GM18508 (cell line): ENCODE measurements around the gene DNASE1L1.

Source experiments
- ATAC-seq: cut with Tn5 transposase; IDR thresholded peaks from one replicate; pipeline ENCODE4 v1.9.1; 2021; ENCODE audit warnings: moderate number of reproducible peaks; ENCODE audit not compliant: insufficient read depth, unreplicated experiment

Gene DNASE1L1

DNA sequence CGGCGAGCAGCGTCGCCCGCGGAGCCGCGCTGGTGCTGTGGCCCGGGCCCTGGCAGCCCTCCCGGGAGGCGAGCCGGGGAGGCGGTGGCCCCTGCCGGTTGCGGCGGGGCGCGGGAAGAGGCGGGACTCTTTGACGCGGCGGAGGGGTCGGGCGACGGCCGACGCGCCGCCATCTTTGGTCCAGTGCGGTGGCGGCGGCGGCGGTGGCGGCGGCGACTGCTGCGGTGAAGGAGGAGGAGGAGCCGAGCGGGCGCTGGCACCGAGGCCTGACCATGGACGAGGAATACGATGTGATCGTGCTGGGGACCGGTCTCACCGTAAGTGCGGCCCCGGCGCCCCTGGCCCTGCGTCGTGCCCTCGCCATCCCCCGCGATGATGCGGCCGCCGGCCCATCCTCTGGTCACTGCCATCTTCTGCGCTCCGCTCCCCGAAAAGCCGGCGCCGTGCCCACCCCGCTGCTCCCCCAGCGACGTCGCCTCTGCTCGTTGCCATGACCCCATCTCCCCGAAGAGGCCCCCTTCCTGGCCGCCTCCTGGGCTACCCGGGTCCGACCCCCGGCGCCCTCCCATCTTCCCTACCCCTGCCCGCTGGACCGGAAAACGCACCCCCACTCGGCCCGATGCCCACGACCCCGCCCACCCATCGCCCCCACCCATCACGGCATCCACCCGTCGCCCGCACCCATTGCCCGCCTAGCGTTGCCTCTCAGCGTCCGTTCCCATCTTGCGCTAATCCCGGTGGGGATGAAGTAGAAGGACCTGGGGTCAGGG is 28.1 kb upstream of the DNASE1L1 start, which contains the start of gene GDI1:
Gene GDI1 (plus strand): TSS at position 172 of the 770 bp plus-strand sequence. CDS start 101 bp downstream, at position 273.
- ATAC-seq, result no peak

DNA sequence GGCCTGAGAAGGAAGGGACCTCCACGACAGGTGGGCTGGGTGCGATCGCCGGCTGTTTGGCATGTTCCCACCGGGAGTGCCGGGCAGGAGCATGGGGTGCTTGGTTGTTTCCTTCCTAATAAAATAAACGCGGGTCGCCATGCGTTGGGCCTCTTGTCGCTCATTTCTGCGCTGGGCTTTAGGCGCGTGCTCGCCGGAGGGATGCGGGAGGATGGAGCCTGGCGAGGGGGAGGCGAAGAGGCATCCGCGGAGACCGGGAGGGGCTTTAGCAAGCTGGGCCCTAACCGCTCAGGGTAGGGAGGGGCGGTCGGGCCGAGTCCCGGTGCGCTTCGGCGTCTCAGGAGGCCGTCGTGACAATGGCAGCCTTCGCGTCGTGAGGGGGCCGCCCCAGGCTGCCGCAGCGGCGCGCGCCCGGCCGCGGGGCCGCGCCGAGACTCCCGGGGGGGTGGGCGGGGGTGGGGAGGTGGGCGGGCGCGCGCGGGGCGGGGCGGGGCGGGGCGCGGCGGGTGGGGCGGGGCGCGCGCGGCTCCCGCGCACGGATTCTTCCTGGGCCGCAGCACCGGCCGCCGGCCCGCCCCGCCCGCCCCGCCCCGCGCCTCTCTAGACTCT is 27.4 kb upstream of the DNASE1L1 start:
- ATAC-seq, result no peak

DNA sequence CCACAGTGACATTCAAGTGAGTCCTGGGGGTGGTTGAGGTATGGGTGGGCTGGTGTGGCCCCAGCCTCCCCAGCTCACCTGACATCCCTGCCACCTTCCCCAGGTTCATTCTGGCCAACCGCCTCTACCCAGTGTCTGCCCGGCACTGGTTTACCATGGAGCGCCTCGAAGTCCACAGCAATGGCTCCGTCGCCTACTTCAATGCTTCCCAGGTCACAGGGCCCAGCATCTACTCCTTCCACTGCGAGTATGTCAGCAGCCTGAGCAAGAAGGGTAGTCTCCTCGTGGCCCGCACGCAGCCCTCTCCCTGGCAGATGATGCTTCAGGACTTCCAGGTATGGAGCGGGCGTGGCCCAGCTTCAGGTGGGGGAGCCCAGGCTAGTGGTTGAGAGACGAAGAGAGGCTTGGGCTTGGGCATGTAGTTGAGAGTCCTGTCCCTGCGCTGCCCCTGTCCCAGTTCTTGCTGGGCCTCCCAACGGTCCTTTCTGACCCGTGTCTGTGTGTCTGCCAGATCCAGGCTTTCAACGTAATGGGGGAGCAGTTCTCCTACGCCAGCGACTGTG is 26.2 kb upstream of the DNASE1L1 start:
- ATAC-seq, result no peak

DNA sequence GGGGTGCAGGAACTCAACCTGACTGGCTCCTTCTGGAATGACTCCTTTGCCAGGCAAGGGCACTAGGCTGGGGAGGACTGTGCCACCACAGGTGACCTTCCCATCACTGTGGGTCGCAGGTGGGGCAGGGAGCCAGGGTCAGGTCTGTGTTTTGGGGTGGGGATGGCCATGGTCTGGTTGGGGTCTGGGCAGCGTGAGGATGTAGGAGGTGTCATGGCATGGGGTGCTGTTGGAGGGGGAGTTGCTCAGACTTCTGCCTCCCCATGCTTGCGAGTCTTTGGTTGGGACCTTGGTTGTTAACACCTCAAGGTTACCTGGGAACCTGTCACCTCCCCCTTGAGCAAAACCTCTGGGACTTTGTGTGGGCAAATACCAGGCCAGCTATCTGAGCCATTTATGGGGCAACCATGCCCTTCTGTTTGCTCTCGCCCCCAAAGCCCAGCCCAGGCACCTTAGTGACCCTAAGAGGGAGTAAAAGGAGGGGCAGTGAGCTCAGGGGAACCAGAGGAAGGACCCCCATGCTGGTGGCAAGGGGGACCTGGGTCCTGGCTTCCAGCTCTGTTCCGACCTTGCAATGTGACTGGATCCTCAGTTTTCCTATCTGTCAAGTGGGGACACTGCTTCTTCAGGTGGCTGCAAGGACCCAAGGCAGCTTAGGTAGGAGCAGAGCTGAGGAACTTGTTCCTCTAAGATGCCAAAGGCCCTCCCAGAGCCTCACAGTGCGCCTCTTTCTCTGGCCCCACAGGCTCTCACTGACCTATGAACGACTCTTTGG is 25.5 kb upstream of the DNASE1L1 start:
- ATAC-seq, result no peak

DNA sequence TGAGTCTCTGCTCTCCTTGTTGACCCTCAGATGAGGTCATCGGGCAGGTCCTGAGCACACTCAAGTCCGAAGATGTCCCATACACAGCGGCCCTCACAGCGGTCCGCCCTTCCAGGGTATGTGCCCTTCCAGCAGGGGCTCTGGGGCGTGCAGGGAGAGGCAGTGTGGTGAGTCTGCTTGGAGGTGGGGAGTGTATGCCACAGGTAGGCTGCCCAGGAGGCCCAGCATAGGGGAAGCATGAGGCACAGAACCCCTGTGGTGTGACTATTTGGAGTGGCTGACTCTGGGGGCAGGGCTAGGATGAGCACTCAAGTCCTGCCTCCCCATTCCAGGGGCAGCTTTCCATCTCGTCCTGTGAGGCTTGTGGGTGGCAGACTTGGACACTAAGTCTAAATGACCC is 24.6 kb upstream of the DNASE1L1 start:
- ATAC-seq, result no peak

DNA sequence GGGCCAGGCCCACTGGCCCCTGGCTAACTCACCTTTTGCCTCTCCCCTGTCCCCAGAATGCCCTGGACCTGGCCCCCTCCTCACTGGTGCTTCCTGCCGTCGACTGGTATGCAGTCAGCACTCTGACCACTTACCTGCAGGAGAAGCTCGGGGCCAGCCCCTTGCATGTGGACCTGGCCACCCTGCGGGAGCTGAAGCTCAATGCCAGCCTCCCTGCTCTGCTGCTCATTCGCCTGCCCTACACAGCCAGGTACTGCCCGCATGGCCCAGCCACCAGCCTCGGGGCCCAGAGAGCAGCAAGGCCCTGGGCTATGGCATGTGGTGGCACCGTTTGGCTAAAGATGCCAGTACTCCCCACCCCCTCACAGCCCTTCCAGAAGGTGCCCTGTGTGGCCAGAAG is 23.2 kb upstream of the DNASE1L1 start:
- no peak for ATAC-seq

DNA sequence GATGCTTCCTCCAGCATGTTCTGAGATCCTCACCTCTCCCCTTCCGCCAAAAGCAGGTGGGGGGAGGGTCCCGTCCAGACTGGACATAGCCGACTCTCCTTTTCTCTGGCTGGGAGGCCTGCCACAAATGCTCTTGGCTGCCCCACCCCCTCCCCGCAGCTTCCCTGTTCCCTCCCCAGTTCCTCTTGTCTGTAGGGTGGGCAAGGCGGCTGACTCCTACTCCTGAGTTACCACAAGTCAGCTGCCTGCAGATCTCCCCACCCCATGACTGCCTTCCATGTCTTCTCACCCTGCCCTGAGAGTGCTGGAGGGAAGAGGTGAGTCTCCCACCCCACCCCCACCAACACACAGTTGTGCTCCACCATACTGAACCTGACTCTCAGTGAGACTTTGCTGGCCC is 22.3 kb upstream of the DNASE1L1 start:
- no peak for ATAC-seq

DNA sequence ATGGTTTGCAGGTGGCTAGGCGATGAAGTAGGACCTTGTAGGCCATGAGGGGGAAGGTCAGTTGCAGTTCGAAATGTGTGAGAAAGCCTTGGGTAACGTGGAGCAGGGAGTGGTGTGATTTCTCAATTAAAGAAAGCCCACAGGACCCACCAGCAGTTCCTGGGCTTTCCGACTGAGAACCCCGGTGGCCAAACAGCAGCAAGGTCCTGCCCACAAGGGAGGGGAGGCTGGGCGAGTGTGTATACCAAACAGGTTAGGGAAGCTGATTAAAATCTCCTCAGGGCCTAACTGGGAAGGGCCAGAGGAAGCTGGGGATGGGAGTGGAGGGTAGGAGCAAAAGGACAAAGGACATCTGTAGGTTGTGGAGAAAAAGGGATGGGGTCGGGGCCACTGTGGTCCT is 21.9 kb upstream of the DNASE1L1 start:
- ATAC-seq, result no peak

DNA sequence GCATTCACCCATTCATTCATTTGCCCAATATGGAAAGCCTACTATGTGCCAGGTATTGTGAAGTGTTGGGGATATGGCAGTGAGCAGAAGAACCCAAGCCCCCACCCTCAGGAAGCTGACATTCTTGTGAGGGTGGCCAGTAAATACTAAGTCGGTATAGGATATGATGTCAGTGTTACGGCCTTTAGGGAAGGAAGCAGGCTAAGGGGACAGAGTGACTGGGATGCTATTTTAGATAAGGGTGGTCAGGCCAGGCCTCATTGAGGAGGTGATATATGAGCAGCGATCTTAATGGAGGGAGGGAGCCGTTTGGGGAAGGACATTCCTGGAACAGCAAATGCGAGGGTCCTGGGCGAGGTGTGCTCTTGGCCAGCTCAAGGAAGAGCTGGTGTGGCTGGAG is 21.4 kb upstream of the DNASE1L1 start:
- no peak for ATAC-seq

DNA sequence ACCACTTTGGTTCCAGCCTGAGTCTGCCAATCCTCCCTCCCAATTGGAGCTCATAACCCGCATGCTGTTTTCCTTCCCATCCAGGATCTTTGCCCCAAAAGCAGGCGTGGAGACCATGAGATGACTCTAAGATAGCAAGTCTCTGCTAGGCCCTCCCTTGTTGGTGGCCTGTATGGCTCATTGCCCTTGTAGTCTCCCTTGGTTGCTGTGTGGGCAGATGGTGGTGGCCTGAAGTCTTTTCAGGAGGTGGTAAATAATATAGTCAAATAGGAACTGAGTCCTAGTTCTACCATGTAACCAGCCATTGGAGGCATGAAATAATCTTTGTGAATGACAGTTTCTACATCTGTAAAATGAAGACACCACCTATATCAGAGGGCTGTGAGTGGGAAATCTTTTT is 20.7 kb upstream of the DNASE1L1 start:
- ATAC-seq, result no peak

DNA sequence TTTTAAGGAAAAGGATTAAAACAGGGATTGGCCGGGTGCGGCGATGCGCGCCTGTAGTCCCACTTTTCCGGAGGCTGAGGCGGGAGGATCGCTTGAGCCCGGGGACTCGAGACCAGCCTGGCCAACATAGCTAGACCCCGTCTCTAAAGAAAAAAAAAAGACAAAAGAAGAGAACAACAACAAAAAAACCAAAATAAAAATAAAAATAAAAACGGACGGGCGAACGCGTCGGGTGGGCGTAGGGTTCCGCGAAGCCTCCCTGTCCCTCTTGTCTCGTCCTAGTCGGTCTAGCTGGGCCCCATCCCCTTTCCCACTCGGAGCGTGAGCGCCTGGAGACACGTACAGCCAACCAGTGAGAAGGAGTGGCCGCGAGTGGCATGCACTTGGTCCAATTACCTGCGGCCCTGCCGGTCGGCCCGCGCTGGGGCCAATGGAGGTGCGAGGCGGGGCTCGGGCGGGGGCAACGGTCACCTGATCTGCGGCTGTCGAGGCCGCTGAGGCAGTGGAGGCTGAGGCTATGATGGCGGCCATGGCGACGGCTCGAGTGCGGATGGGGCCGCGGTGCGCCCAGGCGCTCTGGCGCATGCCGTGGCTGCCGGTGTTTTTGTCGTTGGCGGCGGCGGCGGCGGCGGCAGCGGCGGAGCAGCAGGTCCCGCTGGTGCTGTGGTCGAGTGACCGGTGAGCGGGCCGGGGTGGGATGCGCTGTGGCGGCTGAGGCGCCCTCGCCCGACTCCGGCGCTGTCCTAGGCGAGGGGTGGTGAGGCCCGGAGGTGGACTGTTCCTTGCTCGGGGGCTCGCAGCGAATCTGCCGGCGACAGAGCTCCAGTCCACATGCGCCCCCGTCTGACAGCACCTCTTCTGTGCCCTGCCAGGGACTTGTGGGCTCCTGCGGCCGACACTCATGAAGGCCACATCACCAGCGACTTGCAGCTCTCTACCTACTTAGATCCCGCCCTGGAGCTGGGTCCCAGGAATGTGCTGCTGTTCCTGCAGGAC is 19.4 kb upstream of the DNASE1L1 start, which contains the start of gene ATP6AP1:
Gene ATP6AP1 (plus strand): TSS at position 502 of the 996 bp plus-strand sequence. CDS start 16 bp downstream, at position 518.
- ATAC-seq, result peak; percentile 59

DNA sequence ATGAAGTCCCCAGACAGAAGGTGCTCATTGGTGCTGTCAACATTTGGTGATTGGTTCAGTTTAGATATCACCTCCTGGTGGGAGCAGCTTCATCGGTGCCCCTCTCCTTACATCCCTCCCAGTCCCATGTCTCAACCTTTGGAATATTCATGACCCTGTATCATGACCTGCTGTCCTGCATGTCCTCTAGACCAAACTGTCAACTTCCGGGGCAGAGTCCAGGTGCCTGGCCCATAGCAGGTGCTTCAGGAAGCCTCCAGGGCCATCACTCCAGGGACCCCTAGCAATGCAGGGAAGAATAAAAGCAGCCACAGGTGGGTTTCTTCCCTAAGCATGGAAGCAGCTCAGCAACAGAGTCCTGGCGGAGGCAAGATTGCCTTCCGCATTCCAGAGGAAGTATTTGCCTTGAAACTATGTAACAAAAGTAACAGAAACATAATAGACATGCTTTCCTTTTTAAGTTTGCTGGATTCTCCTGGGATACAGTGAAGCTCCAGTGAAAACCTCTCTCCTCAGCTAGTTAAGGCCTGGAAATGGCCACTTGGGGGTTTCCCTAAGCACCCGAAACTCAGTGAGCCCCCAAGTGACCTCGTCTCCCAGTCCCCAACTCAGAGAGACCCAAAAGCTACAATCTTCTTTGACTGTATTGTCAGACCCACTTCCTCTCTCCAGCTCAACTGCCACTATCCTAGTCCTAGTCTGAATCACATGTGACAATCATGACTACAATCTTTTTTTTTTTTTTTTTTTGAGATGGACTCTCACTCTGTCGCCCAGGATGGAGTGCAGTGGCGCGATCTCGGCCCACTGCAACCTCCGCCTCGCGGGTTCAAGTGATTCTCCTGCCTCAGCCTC is 18.1 kb upstream of the DNASE1L1 start:
- no peak for ATAC-seq

DNA sequence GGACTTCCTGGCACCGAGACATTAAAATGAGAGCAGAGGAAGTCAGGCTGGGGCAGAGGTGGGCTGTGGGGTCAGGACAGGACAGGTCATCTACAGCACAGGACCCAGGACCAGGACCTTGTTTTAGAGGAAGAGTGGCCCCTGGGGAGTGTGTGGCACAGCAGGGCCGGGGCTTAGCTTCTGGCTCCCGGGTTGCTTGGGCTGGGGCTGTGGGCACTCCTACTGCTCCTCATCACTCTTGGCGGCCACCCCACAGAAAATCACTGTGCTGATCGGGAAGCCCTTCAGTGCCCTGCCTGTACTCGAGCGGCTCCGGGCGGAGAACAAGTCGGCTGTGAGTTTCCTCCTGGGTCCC is 11.3 kb upstream of the DNASE1L1 start:
- no peak for ATAC-seq

DNA sequence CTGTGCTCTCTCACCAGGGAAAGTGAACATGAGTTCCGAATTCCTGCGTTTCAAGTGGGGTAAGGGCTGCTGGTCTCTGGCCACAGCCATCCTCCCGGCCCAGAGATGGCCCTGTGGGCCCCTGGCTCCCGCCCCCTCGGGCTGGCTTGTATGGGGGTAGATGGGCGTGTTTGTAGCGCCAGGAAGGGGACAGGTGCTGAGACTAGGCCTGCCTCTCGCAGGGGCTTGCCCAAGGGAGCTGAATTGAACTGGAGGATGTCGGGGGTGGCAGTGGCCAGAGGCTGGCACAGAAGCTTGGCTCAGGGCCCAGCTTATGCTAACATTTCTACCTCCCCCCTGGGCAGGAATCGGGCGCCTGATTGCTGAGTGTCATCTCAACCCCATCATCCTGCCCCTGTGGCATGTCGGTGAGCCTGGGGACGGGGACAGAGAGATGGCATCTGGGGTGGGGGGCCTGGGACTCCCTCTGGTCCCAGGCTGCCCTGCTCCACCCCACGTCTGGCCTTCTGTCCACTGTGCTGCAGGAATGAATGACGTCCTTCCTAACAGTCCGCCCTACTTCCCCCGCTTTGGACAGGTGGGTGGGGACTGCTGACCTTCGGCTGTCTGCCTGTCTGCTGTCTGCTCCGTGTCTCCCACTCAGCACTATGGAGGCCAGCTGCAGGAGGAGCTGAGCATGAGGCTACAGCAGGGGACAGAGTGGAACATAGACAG is 10.8 kb upstream of the DNASE1L1 start:
- ATAC-seq, result no peak

DNA sequence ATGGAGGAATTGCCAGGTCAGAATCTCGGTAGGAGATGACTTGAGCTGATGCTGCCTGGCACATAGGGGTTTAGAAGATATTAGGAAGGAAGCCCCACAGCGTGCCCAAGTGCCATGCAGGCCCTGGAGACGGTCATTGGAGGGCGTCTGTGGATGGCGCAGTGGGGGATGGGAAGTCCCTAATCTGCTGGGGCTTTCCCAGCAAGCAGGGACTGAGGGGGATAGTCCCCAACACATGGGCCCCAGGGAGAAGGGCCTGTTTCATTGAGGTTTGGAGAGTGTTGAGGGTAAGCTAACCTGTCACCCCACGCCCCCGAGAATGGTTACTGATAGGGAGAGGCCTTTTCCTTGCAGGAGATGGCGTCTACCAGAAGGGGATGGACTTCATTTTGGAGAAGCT is 10.1 kb upstream of the DNASE1L1 start:
- ATAC-seq, result no peak

DNA sequence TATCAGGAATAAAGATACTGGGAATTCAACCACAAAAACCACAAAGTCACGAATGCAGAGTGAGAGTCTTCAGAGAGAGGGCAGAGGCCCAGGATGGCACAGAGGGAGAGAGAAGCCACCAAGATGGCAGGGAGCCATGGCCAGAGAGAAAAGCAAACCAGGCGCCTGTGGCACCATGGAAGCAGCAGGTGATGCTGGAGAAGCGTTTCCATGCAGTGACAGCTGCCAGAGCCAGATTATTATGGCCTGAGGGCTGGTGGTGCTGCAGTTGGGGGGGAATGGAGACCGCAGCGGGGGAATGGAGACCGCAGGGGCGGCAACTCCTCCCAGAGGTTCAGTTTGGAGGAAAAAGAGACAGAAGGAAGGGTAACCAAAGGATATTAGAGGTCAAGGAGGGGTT is 8.1 kb upstream of the DNASE1L1 start:
- ATAC-seq, result no peak

DNA sequence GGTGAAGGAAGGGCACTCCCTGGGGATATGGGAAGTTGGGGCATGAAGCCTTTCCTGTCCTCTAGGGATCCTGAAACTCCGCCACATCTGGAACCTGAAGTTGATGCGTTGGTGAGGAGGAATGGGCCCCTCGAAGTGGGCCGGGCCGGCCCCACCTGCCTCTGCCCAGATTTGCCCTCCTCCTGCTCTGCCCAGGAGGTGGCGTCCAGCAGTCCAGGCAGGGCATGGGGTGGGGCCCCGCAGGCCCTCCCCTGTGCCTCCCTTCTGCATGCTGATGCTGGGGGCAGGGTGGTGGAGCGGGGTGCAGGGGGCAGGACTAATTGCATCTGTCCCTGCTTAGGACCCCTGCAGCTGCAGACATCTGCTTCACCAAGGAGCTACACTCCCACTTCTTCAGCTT is 4.1 kb upstream of the DNASE1L1 start:
- no peak for ATAC-seq

DNA sequence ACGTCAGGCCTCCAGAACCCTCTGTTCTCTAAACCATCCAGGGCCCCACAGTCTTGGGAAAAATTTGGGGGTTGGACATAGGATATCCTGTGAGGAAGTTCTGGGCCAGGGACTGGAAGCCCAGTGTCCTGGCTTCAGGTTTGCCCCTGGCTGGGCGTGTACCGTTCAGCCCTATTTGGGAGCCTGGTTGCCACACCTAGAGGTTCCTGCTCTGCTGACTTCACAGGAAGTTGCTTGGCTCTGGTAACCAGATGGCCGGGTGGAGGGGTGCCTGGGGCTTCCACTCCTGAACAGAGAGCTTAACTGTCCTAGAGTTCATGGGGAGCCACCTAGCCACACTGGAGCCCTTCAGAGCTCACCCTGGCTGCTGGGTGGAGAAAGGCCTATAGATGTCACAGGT is 3.4 kb upstream of the DNASE1L1 start:
- no peak for ATAC-seq
